Gastrocnemius medialis (tissue), 4 donors: ENCODE data around the gene MGRN1. TPM values are rescaled to one million over a fixed set of nuclear protein-coding genes. Genes with fewer than 3 reads are reported as not detected.

Experiments
- ATAC-seq, 2 donors: fragments of 150-250 bp; one replicate each; pipeline ENCODE4 v1.9.1; 2016
- DNase-seq, 2 donors: peaks; one replicate each; pipeline ENCODE4 v3.0.0-alpha.2; 2019
- H3K27ac ChIP-seq, 4 donors: fragments of 200-600 bp; sonication (generic); 1 replicate in 1 of 4; 2 replicates in 3 of 4; pipeline ENCODE4 v1.5.1; 2016 to 2018; ENCODE audit warnings: mild to moderate bottlenecking in 2 of 4, moderate library complexity in 1 of 4
- H3K27me3 ChIP-seq, 3 donors: fragments of 200-600 bp; sonication (generic) in 2 of 3; 1 replicate in 1 of 3; 2 replicates in 2 of 3; pipeline versions ENCODE4 v1.5.1 to v1.6.0; 2016 to 2019; ENCODE audit warnings: mild to moderate bottlenecking in 1 of 3, moderate library complexity in 1 of 3
- H3K36me3 ChIP-seq, 2 donors: fragments of 200-600 bp; sonication (generic) in 1 of 2; one replicate each; pipeline ENCODE4 v1.5.1; 2017 to 2018
- H3K4me1 ChIP-seq, 2 donors: fragments of 200-600 bp; sonication (generic) in 1 of 2; one replicate each; pipeline ENCODE4 v1.5.1; 2016 to 2017; ENCODE audit warnings: mild to moderate bottlenecking in 2 of 2
- H3K4me3 ChIP-seq, 4 donors: fragments of 200-600 bp; sonication (generic) in 3 of 4; 1 replicate in 1 of 4; 2 replicates in 3 of 4; pipeline ENCODE4 v1.5.1; 2016 to 2019; ENCODE audit warnings: mild to moderate bottlenecking in 2 of 4
- H3K9me3 ChIP-seq, 3 donors: fragments of 200-600 bp; sonication (generic) in 2 of 3; 1 replicate in 1 of 3; 2 replicates in 2 of 3; pipeline ENCODE4 v1.5.1; 2016 to 2019
- POLR2A ChIP-seq, 2 donors: fragments of 450-650 bp; IDR thresholded peaks; one replicate each; pipeline ENCODE4 v1.6.1; 2017; ENCODE audit warnings: antibody characterized with exemption in 2 of 2, mild to moderate bottlenecking in 2 of 2, moderate library complexity in 2 of 2
- in situ Hi-C, 4 donors: fragments of 200-750 bp; cut with MboI; loops; one replicate each; pipeline versions ENCODE4 v1.15.0 to v1.8.0; 2017; ENCODE audit warnings: low sequenced_read_pairs in 4 of 4
- intact Hi-C: fragments of 100-400 bp; cut with DNase I; formaldehyde crosslinking; loops from one replicate; pipeline ENCODE4 v1.15.1; 2023; ENCODE audit warnings: low total_unique reads
- total RNA-seq, 4 donors: library from RNA; depleted of rRNA; stranded (reverse); fragments of >200 nt; gene quantifications; one replicate each; pipeline versions ENCODE4 v1.1.0 to v1.2.3, GENCODE V29; 2016
- TF ChIP-seq, protein P1 (sequence below), 5 experiments: fragments of 450-650 bp in 3 of 5; fragments of 200-600 bp in 2 of 5; sonication (generic) in 2 of 5; IDR thresholded peaks in 4 of 5; conservative IDR thresholded peaks in 1 of 5; 1 replicate in 4 of 5; 2 replicates in 1 of 5; pipeline ENCODE4 v1.5.1; 2016 to 2019; ENCODE audit warnings: antibody characterized with exemption in 5 of 5, mild to moderate bottlenecking in 3 of 5, moderate library complexity in 3 of 5

Gene MGRN1
- total RNA-seq, 4 donors from 2014 or later = 33.8 to 62.9 (median 55.0) TPM

DNA sequence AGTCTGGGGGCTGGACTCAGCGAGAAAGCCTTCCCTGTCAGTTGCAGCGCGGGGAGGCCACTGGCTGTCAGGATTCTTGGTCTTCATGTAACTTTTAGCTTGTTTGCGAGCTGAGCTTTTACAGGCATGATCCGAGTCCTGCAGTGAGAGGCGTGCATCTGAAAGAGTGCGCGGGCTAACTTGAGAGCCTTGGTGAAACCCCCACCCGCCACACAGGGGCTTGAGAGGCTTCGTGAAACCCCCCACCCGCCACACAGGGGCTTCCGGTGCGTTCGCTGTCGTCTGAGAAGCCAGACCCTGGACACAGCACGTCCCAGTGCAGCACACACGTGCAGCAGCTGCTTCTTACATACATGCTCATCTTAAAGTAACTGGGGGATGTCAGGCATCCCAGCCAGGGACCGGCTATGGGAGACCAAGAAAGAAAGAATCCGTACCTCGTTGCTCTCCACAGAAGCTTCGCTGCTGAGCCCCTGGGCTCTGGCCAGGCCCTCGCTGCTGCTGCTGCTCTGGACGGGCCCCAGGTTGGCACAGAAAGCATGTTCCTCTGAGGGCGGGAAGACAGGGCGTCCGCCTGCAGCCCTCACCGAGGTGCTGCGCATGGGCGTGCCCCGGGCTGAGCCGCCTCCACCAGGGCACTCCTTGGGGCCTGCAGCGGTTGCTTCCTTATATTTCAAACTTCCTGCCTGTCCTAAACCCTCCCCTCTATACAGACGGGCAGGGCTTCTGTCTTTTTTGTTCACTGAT is 76.5 kb downstream of the MGRN1 start:
- ATAC-seq (no peak), DNase-seq (no peak)
- intact Hi-C loops (no loop called here), in situ Hi-C loops (no loop called here)
- Histone ChIP-seq H3K9me3 (no peaks in the 10 kb centered on the region), H3K27me3 (no peaks in the 10 kb centered on the region), H3K4me3 (no peak overlapping the region), H3K4me1 (no peaks in the 10 kb centered on the region), H3K27ac (no peak overlapping the region), H3K36me3 (peaks cover 0 to 59% of the 10 kb centered on the region in 2 donors)
- TF ChIP-seq POLR2A (IDR thresholded peaks at IDR 0.05) = no peak
- TF ChIP-seq, protein P1, sequence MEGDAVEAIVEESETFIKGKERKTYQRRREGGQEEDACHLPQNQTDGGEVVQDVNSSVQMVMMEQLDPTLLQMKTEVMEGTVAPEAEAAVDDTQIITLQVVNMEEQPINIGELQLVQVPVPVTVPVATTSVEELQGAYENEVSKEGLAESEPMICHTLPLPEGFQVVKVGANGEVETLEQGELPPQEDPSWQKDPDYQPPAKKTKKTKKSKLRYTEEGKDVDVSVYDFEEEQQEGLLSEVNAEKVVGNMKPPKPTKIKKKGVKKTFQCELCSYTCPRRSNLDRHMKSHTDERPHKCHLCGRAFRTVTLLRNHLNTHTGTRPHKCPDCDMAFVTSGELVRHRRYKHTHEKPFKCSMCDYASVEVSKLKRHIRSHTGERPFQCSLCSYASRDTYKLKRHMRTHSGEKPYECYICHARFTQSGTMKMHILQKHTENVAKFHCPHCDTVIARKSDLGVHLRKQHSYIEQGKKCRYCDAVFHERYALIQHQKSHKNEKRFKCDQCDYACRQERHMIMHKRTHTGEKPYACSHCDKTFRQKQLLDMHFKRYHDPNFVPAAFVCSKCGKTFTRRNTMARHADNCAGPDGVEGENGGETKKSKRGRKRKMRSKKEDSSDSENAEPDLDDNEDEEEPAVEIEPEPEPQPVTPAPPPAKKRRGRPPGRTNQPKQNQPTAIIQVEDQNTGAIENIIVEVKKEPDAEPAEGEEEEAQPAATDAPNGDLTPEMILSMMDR (IDR thresholded peaks at IDR 0.05 in 4 of 5, conservative IDR thresholded peaks at IDR 0.05 in 1 of 5) = no peak

DNA sequence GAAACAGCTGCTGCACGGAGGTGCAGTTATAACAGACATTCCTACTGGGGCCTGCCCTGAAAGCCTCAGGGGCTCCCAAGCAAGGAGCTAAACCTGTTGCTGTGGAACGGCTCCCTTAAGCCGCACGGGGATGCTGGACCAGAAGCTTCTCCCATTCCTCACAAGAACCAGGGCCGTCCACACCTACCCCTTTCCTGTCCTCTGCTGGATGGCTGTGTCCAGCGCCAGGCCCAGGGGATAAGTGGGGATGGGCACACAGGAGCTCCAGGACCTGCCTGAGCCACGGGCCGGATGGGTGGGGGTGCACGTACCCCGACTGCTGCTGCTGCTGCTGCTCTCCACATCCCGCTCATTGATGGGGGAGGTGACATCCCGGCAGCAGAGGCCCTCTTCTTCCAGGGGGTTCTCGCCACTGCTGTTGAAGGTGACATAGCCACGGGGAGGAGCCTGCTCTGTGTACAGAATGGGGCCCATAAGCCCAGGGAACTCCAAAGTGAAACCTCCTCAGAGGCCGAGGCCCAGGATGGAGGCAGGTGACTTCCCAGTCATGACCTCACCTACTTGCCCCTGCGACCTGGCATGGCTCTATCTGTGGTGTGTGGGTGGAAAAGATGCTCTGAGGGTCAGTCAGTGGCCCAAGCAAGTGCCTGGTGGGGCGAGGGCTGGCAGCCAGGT is 77.3 kb downstream of the MGRN1 start:
- no peak overlapping the region for H3K4me3 ChIP-seq
- H3K27ac ChIP-seq = no peak overlapping the region
- ATAC-seq (no peak), DNase-seq (no peak)
- in situ Hi-C loops (no loop called here), intact Hi-C loops (no loop called here)
- no peaks in the 10 kb centered on the region for H3K4me1 ChIP-seq
- H3K9me3 ChIP-seq = no peaks in the 10 kb centered on the region
- TF ChIP-seq POLR2A (IDR thresholded peaks at IDR 0.05) = no peak
- TF ChIP-seq, protein P1 (IDR thresholded peaks at IDR 0.05 in 4 of 5, conservative IDR thresholded peaks at IDR 0.05 in 1 of 5) = no peak
- H3K36me3 ChIP-seq = peaks cover 0 to 65% of the 10 kb centered on the region in 2 donors
- H3K27me3 ChIP-seq = no peaks in the 10 kb centered on the region

DNA sequence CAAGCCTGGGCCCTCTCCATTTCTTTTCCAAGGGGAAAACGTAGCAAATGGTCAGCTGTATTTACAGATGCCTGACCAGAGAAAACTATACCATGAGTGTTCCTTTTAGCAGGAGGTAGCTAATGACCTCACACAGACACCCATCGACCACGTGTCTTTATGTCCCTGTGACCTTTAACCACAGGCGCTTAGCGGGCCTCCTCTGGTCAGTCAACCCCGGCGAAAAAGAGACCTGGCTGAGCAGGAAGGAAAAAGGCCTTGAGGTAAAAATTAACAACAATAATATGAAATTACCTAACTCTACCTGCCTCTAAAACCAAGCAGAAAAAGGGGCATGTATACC is 77.8 kb downstream of the MGRN1 start:
- no peak overlapping the region for H3K27ac ChIP-seq
- intact Hi-C loops = no loop called here
- in situ Hi-C loops = no loop called here
- TF ChIP-seq, protein P1 (IDR thresholded peaks at IDR 0.05 in 4 of 5, conservative IDR thresholded peaks at IDR 0.05 in 1 of 5) = no peak
- TF ChIP-seq POLR2A (IDR thresholded peaks at IDR 0.05) = no peak
- H3K36me3 ChIP-seq = peaks cover 0 to 64% of the 10 kb centered on the region in 2 donors
- no peak overlapping the region for H3K4me3 ChIP-seq
- H3K27me3 ChIP-seq = no peaks in the 10 kb centered on the region
- H3K4me1 ChIP-seq = no peaks in the 10 kb centered on the region
- DNase-seq (no peak), ATAC-seq (no peak)
- H3K9me3 ChIP-seq = no peaks in the 10 kb centered on the region

DNA sequence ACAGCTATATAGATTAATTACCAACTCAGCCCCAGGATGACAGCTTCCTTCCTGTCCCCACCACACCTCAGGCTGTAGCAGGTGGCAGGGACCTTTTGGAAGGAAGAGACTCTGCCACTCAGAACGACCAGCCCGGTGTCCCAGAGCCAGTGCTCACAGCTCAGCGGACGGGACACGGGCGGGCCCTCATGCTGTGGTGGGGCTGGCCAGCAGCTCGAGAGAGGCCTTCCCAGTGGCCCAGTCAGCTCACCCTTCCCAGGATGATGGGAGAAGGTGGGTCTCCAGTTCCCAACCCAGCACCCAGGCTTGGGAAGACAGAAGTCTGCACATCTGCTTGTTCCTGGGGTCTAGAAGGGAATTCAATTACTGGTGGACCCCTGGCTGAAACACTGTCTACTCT is 79.3 kb downstream of the MGRN1 start:
- intact Hi-C loops = no loop called here
- Histone ChIP-seq H3K4me3 (no peak overlapping the region), H3K9me3 (no peaks in the 10 kb centered on the region), H3K27ac (no peak overlapping the region), H3K36me3 (peaks cover 0 to 49% of the 10 kb centered on the region in 2 donors), H3K4me1 (no peaks in the 10 kb centered on the region), H3K27me3 (no peaks in the 10 kb centered on the region)
- in situ Hi-C loops = no loop called here
- DNase-seq (no peak), ATAC-seq (no peak)
- TF ChIP-seq, protein P1 (IDR thresholded peaks at IDR 0.05 in 4 of 5, conservative IDR thresholded peaks at IDR 0.05 in 1 of 5) = no peak
- TF ChIP-seq POLR2A (IDR thresholded peaks at IDR 0.05) = no peak
